ENCODE results near the gene ADRA1B.

ADRA1B gene

GRCh38 chr5:159915904-159916840 lies at the start of gene ADRA1B:
Gene ADRA1B, plus strand, starts transcription at chr5:159916482. Its CDS starts 424 bp downstream, at chr5:159916906.
- peak; percentile 71 for TF ChIP-seq CTCF (conservative IDR thresholded peaks at IDR 0.05; ENCODE audit: low read depth)
- ChIA-PET CTCF (interaction anchor here (0.5 to 3.3 kb wide), 17 partner anchors 13 to 735 kb away, joined by 3 to 21 read pairs (median 3); no protein-coding TSS in a partner anchor), POLR2A (ENCODE audit: low non-redundant PET) (interaction anchor here (0.5 kb wide), 1 partner anchor 326 kb away, joined by 4 read pairs; no protein-coding TSS in a partner anchor)
- peak; percentile 87 for DNase-seq (ENCODE audit: low spot score)
- no peak within 1 kb of the TSS for H3K27ac ChIP-seq

GRCh38 chr5:159873680-159874079 lies 42.6 kb upstream of the ADRA1B start:
- H3K27ac ChIP-seq = no peak overlapping the region
- peak; percentile 76 for DNase-seq (ENCODE audit: low spot score)
- TF ChIP-seq CTCF (conservative IDR thresholded peaks at IDR 0.05; ENCODE audit: low read depth) = no peak
- CTCF ChIA-PET = interaction anchor here (0.6 kb wide), 1 partner anchor 718 kb away, joined by 5 read pairs; no protein-coding TSS in a partner anchor
- POLR2A ChIA-PET (ENCODE audit: low non-redundant PET) = no interaction called here

GRCh38 chr5:159874263-159874662 lies 42.0 kb upstream of the ADRA1B start:
- ChIA-PET CTCF (interaction anchor here (0.7 kb wide), 1 partner anchor 24 kb away, joined by 4 read pairs; no protein-coding TSS in a partner anchor), POLR2A (ENCODE audit: low non-redundant PET) (no interaction called here)
- no peak for TF ChIP-seq CTCF (conservative IDR thresholded peaks at IDR 0.05; ENCODE audit: low read depth)
- peak; percentile 63 for DNase-seq (ENCODE audit: low spot score)
- no peak overlapping the region for H3K27ac ChIP-seq

GRCh38 chr5:159877016-159877415 lies 39.3 kb upstream of the ADRA1B start:
- ChIA-PET CTCF (interaction anchor here (0.6 kb wide), 1 partner anchor 27 kb away, joined by 4 read pairs; no protein-coding TSS in a partner anchor), POLR2A (ENCODE audit: low non-redundant PET) (no interaction called here)
- no peak overlapping the region for H3K27ac ChIP-seq
- DNase-seq (ENCODE audit: low spot score) = no peak
- TF ChIP-seq CTCF (conservative IDR thresholded peaks at IDR 0.05; ENCODE audit: low read depth) = no peak

- ChIA-PET POLR2A (ENCODE audit: low non-redundant PET) (interaction anchor here (1.2 kb wide), 1 partner anchor 9 kb away, joined by 3 read pairs; no protein-coding TSS in a partner anchor), CTCF (interaction anchor here (0.6 kb wide), 1 partner anchor 26 kb away, joined by 4 read pairs; no protein-coding TSS in a partner anchor)
- no peak for TF ChIP-seq CTCF (conservative IDR thresholded peaks at IDR 0.05; ENCODE audit: low read depth)
- no peak for DNase-seq (ENCODE audit: low spot score)
- no peak overlapping the region for H3K27ac ChIP-seq
These were observed 38.3 kb upstream of the ADRA1B start for GRCh38 chr5:159877894-159878448.

- peak; percentile 42 for DNase-seq (ENCODE audit: low spot score)
- ChIA-PET POLR2A (ENCODE audit: low non-redundant PET) (interaction anchor here (1.2 kb wide), 1 partner anchor 8 kb away, joined by 3 read pairs; no protein-coding TSS in a partner anchor), CTCF (interaction anchor here (0.7 kb wide), 1 partner anchor 10 kb away, joined by 3 read pairs; no protein-coding TSS in a partner anchor)
- H3K27ac ChIP-seq = no peak overlapping the region
- TF ChIP-seq CTCF (conservative IDR thresholded peaks at IDR 0.05; ENCODE audit: low read depth) = no peak
These were observed 37.3 kb upstream of the ADRA1B start for GRCh38 chr5:159878988-159879471.

Measured in RWPE1 (cell line).